ENCODE measurements around the gene NXPH2.
"Not testable (repeated sequence)": the region's sequence is repeated elsewhere in the genome, so short reads cannot be mapped to it uniquely, and the experiment has no call there.

The NXPH2 gene

DNA sequence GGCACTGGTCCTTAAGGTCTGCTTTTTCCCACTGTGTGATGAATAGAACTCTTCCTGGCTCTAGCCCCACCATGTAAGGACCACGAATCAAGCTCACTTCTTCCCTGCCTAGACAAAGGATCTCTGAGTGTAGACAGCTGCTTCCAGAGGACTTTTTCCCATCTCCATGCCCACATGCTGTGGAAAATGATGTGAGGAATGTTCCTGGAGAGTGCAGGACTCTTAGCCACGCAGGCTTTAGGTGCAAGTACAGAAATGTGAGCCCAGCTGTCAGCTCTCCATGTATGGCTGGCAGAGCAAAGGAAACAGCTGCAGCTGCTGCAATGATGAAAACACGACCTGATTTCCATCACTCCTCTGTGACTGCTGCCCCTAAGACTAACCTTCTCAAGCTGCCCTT is 35.5 kb downstream of the NXPH2 start:
- Histone ChIP-seq H3K79me2 (ENCODE audit: insufficient read depth, low read length) (no peaks in the 10 kb centered on the region), H3K27ac (ENCODE audit: low read depth, low read length) (no peak overlapping the region), H3F3A (ENCODE audit: insufficient read depth) (no peaks in the 10 kb centered on the region), H4K20me1 (ENCODE audit: low read depth, low read length) (no peaks in the 10 kb centered on the region), H3K9me3 (ENCODE audit: insufficient read depth, low read length) (no peaks in the 10 kb centered on the region), H3K4me2 (ENCODE audit: low read depth, low read length, poor library complexity, severe bottlenecking) (no peak overlapping the region), H2AFZ (ENCODE audit: low read depth, low read length, severe bottlenecking) (no peak overlapping the region), H3K9me2 (replicated peaks; ENCODE audit: insufficient read depth, low read length) (no peaks in the 10 kb centered on the region), H3K36me3 (ENCODE audit: low read length) (no peaks in the 10 kb centered on the region), H3K9ac (ENCODE audit: low read length) (no peak overlapping the region), H3K4me3 (ENCODE audit: insufficient read depth, low read length, poor library complexity, severe bottlenecking) (no peak overlapping the region), H3K27me3 (ENCODE audit: low read length) (no peaks in the 10 kb centered on the region)
- TF ChIP-seq EZH2phosphoT487 (conservative IDR thresholded peaks at IDR 0.05; ENCODE audit: low read length) = no peak
- TF ChIP-seq, protein P1, sequence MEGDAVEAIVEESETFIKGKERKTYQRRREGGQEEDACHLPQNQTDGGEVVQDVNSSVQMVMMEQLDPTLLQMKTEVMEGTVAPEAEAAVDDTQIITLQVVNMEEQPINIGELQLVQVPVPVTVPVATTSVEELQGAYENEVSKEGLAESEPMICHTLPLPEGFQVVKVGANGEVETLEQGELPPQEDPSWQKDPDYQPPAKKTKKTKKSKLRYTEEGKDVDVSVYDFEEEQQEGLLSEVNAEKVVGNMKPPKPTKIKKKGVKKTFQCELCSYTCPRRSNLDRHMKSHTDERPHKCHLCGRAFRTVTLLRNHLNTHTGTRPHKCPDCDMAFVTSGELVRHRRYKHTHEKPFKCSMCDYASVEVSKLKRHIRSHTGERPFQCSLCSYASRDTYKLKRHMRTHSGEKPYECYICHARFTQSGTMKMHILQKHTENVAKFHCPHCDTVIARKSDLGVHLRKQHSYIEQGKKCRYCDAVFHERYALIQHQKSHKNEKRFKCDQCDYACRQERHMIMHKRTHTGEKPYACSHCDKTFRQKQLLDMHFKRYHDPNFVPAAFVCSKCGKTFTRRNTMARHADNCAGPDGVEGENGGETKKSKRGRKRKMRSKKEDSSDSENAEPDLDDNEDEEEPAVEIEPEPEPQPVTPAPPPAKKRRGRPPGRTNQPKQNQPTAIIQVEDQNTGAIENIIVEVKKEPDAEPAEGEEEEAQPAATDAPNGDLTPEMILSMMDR (IDR thresholded peaks at IDR 0.05; ENCODE audit: insufficient read depth, low read length, poor library complexity, severe bottlenecking) = no peak

DNA sequence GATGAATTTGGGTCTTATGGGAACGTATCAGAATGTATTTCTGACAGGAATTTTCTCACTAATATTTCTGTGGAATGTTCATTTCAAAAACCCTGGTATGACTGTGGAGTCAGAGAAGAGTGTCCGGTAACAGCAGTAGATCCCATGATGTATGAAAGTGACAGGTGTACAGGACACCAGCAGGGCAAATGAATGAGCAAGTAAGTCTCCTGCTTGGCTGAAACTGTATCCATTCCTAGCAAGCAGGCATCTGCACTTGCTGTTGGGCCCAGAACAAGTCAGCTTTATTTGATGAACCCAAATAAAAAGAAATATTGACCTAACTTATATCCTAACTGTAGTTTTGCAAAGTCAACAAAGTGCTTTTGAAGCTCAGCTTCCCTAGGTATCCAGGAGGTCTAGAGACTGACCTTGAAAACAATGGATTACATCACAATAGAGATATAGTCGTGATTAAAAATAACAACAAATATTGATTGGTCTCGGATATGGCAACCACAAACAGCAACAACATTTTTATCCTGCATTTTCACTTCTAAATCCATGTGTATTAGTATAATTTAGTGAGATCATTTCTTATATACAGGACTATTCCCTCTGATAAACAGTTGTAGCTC is 37.6 kb downstream of the NXPH2 start:
- Histone ChIP-seq H3K4me3 (ENCODE audit: insufficient read depth, low read length, poor library complexity, severe bottlenecking) (no peak overlapping the region), H4K20me1 (ENCODE audit: low read depth, low read length) (no peaks in the 10 kb centered on the region), H3K27ac (ENCODE audit: low read depth, low read length) (no peak overlapping the region), H3F3A (ENCODE audit: insufficient read depth) (no peaks in the 10 kb centered on the region), H2AFZ (ENCODE audit: low read depth, low read length, severe bottlenecking) (no peak overlapping the region), H3K9ac (ENCODE audit: low read length) (no peak overlapping the region), H3K4me2 (ENCODE audit: low read depth, low read length, poor library complexity, severe bottlenecking) (no peak overlapping the region), H3K27me3 (ENCODE audit: low read length) (no peaks in the 10 kb centered on the region), H3K36me3 (ENCODE audit: low read length) (no peaks in the 10 kb centered on the region), H3K9me3 (ENCODE audit: insufficient read depth, low read length) (no peaks in the 10 kb centered on the region), H3K79me2 (ENCODE audit: insufficient read depth, low read length) (no peaks in the 10 kb centered on the region), H3K9me2 (replicated peaks; ENCODE audit: insufficient read depth, low read length) (no peaks in the 10 kb centered on the region)
- TF ChIP-seq, protein P1 (IDR thresholded peaks at IDR 0.05; ENCODE audit: insufficient read depth, low read length, poor library complexity, severe bottlenecking) = no peak
- TF ChIP-seq EZH2phosphoT487 (conservative IDR thresholded peaks at IDR 0.05; ENCODE audit: low read length) = no peak

DNA sequence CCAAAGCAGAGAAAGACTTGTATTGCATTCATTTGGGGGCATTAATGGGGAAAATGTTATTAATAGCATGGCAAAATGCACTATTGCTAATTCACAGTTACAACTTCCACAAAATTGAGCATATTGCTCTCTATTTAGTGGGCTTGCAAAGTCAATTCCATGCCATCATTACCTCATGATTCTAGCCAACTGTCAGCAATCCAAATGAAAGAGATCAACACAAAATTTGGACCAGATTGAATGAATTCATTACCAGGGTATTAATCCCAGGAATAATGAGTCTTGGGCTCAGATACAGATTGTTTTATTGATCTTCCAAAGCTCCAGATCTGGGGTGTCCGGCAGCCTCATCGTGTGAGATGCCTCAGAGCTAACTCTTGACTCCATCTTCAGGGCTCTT is 38.3 kb downstream of the NXPH2 start:
- H3K4me2 ChIP-seq (ENCODE audit: low read depth, low read length, poor library complexity, severe bottlenecking) = no peak overlapping the region
- no peaks in the 10 kb centered on the region for H3K36me3 ChIP-seq (ENCODE audit: low read length)
- no peak overlapping the region for H2AFZ ChIP-seq (ENCODE audit: low read depth, low read length, severe bottlenecking)
- H3K27ac ChIP-seq (ENCODE audit: low read depth, low read length) = no peak overlapping the region
- no peaks in the 10 kb centered on the region for H3K27me3 ChIP-seq (ENCODE audit: low read length)
- no peak overlapping the region for H3K9ac ChIP-seq (ENCODE audit: low read length)
- H3F3A ChIP-seq (ENCODE audit: insufficient read depth) = no peaks in the 10 kb centered on the region
- H3K4me3 ChIP-seq (ENCODE audit: insufficient read depth, low read length, poor library complexity, severe bottlenecking) = no peak overlapping the region
- no peaks in the 10 kb centered on the region for H3K79me2 ChIP-seq (ENCODE audit: insufficient read depth, low read length)
- no peak for TF ChIP-seq EZH2phosphoT487 (conservative IDR thresholded peaks at IDR 0.05; ENCODE audit: low read length)
- TF ChIP-seq, protein P1 (IDR thresholded peaks at IDR 0.05; ENCODE audit: insufficient read depth, low read length, poor library complexity, severe bottlenecking) = no peak
- H3K9me3 ChIP-seq (ENCODE audit: insufficient read depth, low read length) = 0 out of 2 replicates have a peak, but pooled peaks cover 4% of the 10 kb centered on the region
- H3K9me2 ChIP-seq (replicated peaks; ENCODE audit: insufficient read depth, low read length) = no peaks in the 10 kb centered on the region
- no peaks in the 10 kb centered on the region for H4K20me1 ChIP-seq (ENCODE audit: low read depth, low read length)

DNA sequence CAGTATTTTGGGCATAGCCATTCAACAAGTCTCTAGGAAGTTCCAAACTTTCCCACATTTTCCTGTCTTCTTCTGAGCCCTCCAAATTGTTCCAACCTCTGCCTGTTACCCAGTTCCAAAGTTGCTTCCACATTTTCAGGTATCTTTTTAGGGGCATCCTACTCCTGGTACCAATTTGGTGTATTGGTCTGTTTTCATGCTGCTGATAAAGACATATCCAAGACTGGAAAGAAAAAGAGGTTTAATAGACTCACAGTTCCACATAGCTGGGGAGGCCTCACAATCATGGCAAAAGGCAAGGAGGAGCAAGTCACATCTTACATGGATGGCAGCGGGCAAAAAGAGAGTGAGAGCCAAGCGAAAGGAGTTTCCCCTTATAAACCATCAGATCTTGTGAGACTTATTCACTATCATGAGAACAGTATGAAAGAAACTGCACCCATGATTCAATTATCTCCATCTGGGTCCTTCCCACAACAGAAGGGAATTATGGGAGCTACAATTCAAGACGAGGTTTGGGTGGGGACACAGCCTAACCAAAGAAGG is 43.1 kb downstream of the NXPH2 start:
- not testable (repeated sequence) for H3K9ac ChIP-seq (ENCODE audit: low read length); H2AFZ ChIP-seq (ENCODE audit: low read depth, low read length, severe bottlenecking); H3K36me3 ChIP-seq (ENCODE audit: low read length); H3K9me3 ChIP-seq (ENCODE audit: insufficient read depth, low read length); H3F3A ChIP-seq (ENCODE audit: insufficient read depth); H4K20me1 ChIP-seq (ENCODE audit: low read depth, low read length); H3K79me2 ChIP-seq (ENCODE audit: insufficient read depth, low read length); H3K4me2 ChIP-seq (ENCODE audit: low read depth, low read length, poor library complexity, severe bottlenecking); H3K27me3 ChIP-seq (ENCODE audit: low read length); H3K4me3 ChIP-seq (ENCODE audit: insufficient read depth, low read length, poor library complexity, severe bottlenecking); H3K9me2 ChIP-seq (replicated peaks; ENCODE audit: insufficient read depth, low read length); H3K27ac ChIP-seq (ENCODE audit: low read depth, low read length)
